HepG2 (cell line): ENCODE measurements around the gene C6orf58. TPM values are rescaled to one million over a fixed set of nuclear protein-coding genes. Genes with fewer than 3 reads are reported as not detected.

Source experiments
- ATAC-seq: fragments of 200-7000 bp; cut with Tn5 transposase; 3 replicates; pipeline ENCODE4 v1.9.1; 2020; ENCODE audit warnings: mild to moderate bottlenecking, moderate library complexity
- BruUV-seq: library from RNA; stranded (reverse); fragments of 400-500 nt; replicated peaks from 2 replicates; lab custom pipeline; 2021; lab: Mats Ljungman, UMichigan
- CTCF ChIA-PET: fragments of 300-600 bp; formaldehyde crosslinking; extraction: SDS; loops from one replicate; lab custom pipeline; 2021; ENCODE audit warnings: low total read pairs, inconsistent platforms, low intra/inter-chr PET ratio; lab: Yijun Ruan, JAX
- POLR2A ChIA-PET: fragments of 350-600 bp; sonication (Branson Sonifier 250); formaldehyde crosslinking; loops from one replicate; lab custom pipeline; 2020; ENCODE audit warnings: antibody characterized with exemption, inconsistent platforms; lab: Yijun Ruan, JAX
- DNase-seq: peaks from one replicate; pipeline ENCODE4 v3.0.0-alpha.2; 2015; ENCODE audit warnings: low spot score
- FAIRE-seq: peaks from 3 replicates; lab custom pipeline; 2011; peaks lifted over from hg19 to GRCh38; lab: Jason Lieb, UNC
- H2AFZ ChIP-seq: one replicate; pipeline ENCODE4 v1.6.1; 2011; ENCODE audit warnings: low read length, inconsistent platforms
- H3K27ac ChIP-seq: fragments of 300-600 bp; 3 replicates; pipeline ENCODE4 v1.8.0; 2011; ENCODE audit warnings: mixed run types, mild to moderate bottlenecking, mixed read lengths, low read length, inconsistent platforms; ENCODE audit not compliant: insufficient read depth; ENCODE audit errors: extremely low read length
- H3K27me3 ChIP-seq, 2 experiments: fragments of 200-600 bp in 1 of 2; 2 replicates in 1 of 2; 3 replicates in 1 of 2; pipeline versions ENCODE4 v1.6.0 to v1.8.0; 2011; ENCODE audit warnings: low read length in 2 of 2, mild to moderate bottlenecking in 2 of 2, moderate library complexity in 2 of 2, inconsistent platforms in 1 of 2; ENCODE audit not compliant: insufficient read depth in 2 of 2, control insufficient read depth in 1 of 2
- H3K36me3 ChIP-seq, 2 experiments: fragments of 200-600 bp in 1 of 2; replicated peaks in 1 of 2; 2 replicates in 1 of 2; 3 replicates in 1 of 2; pipeline versions ENCODE4 v1.5.1 to v1.8.0; 2011; ENCODE audit warnings: low read length in 2 of 2, inconsistent platforms in 1 of 2; ENCODE audit not compliant: insufficient read depth in 2 of 2, control insufficient read depth in 1 of 2
- H3K4me1 ChIP-seq: 2 replicates; pipeline ENCODE4 v1.5.1; 2012; ENCODE audit warnings: low read length, inconsistent platforms; ENCODE audit not compliant: insufficient read depth
- H3K4me2 ChIP-seq: 2 replicates; pipeline ENCODE4 v1.6.0; 2011; ENCODE audit warnings: low read depth, low read length, inconsistent platforms
- H3K4me3 ChIP-seq, 3 experiments: fragments of 200-600 bp in 1 of 3; sonication (generic), shearing (Covaris generic) in 1 of 3; replicated peaks in 1 of 3; 2 replicates each; pipeline ENCODE4 v1.5.1; 2011 to 2016; ENCODE audit warnings: low read length in 3 of 3, inconsistent platforms in 2 of 3, low read depth in 2 of 3, mild to moderate bottlenecking in 2 of 3, control low read depth in 1 of 3, mixed read lengths in 1 of 3; ENCODE audit not compliant: insufficient read depth in 1 of 3
- H3K79me2 ChIP-seq: one replicate; pipeline ENCODE4 v1.6.1; 2011; ENCODE audit warnings: low read length, inconsistent platforms; ENCODE audit not compliant: insufficient read depth
- H3K9ac ChIP-seq: 2 replicates; pipeline ENCODE4 v1.6.0; 2011; ENCODE audit warnings: mild to moderate bottlenecking, low read depth, low read length, inconsistent platforms; ENCODE audit not compliant: insufficient read depth
- H3K9me3 ChIP-seq: 2 replicates; pipeline ENCODE4 v1.5.1; 2012; ENCODE audit warnings: mild to moderate bottlenecking, low read length
- H4K20me1 ChIP-seq: 2 replicates; pipeline ENCODE4 v1.6.0; 2011; ENCODE audit warnings: inconsistent platforms, mild to moderate bottlenecking, low read length, moderate library complexity; ENCODE audit not compliant: insufficient read depth
- ARNT ChIP-seq: fragments of 450-650 bp; IDR thresholded peaks from 2 replicates; pipeline ENCODE4 v1.6.1; 2017
- DMTF1 ChIP-seq: sonication (generic); formaldehyde crosslinking; IDR thresholded peaks from 2 replicates; pipeline ENCODE4 v1.4.0; 2020; ENCODE audit warnings: mild to moderate bottlenecking, missing genetic modification reagents
- GMEB1 ChIP-seq: sonication (generic); formaldehyde crosslinking; IDR thresholded peaks from 2 replicates; pipeline ENCODE4 v1.5.1; 2020; ENCODE audit warnings: missing genetic modification reagents, mild to moderate bottlenecking, borderline replicate concordance
- HBP1 ChIP-seq: IDR thresholded peaks from 2 replicates; pipeline ENCODE4 v1.6.1; 2016; ENCODE audit warnings: low read depth, control low read depth
- JUND ChIP-seq: sonication (generic); formaldehyde crosslinking; IDR thresholded peaks from 2 replicates; pipeline ENCODE4 v1.8.0; 2022; ENCODE audit warnings: mild to moderate bottlenecking, missing genetic modification reagents
- NR2F6 ChIP-seq, 2 experiments: IDR thresholded peaks; 2 replicates each; pipeline ENCODE4 v1.6.1; 2016; ENCODE audit warnings: antibody characterized with exemption in 1 of 2, mild to moderate bottlenecking in 1 of 2
- PAF1 ChIP-seq: IDR thresholded peaks from 2 replicates; pipeline ENCODE4 v1.6.1; 2016; ENCODE audit warnings: missing genetic modification reagents, missing compliant biosample characterization
- SIN3B ChIP-seq: fragments of 150-350 bp; IDR thresholded peaks from 2 replicates; pipeline ENCODE4 v1.6.1; 2014; ENCODE audit warnings: low read length
- SNAPC4 ChIP-seq: sonication (generic); formaldehyde crosslinking; IDR thresholded peaks from 2 replicates; pipeline ENCODE4 v1.4.0; 2020; ENCODE audit warnings: mild to moderate bottlenecking, missing genetic modification reagents
- STAT5B ChIP-seq: sonication (generic); formaldehyde crosslinking; IDR thresholded peaks from 2 replicates; pipeline ENCODE4 v1.4.0; 2020; ENCODE audit warnings: missing genetic modification reagents
- U2AF1 ChIP-seq: fragments of 200-400 bp; formaldehyde crosslinking; optimal IDR thresholded peaks from 2 replicates; pipeline ENCODE3; 2017; ENCODE audit warnings: mild to moderate bottlenecking, low read depth, low read length
- ZNF230 ChIP-seq: sonication (generic); formaldehyde crosslinking; IDR thresholded peaks from 2 replicates; pipeline ENCODE4 v1.4.0; 2020; ENCODE audit warnings: mild to moderate bottlenecking, missing genetic modification reagents
- ZNF331 ChIP-seq: sonication (generic); formaldehyde crosslinking; IDR thresholded peaks from 2 replicates; pipeline ENCODE4 v1.4.0; 2020; ENCODE audit warnings: missing genetic modification reagents
- WGBS: methylation state at CpG from one replicate; pipeline ENCODE4 v1.1.6; 2017; ENCODE audit warnings: low lambda C conversion rate; 5-methylcytosine and 5-hydroxymethylcytosine counted together
- in situ Hi-C: cut with HindIII; loops from 2 replicates; pipeline ENCODE4 v1.10.0; 2017; ENCODE audit warnings: low pct_unique_long_range_greater_than_20kb; ENCODE audit not compliant: extremely low pct_ligation_motif_present
- intact Hi-C: fragments of 100-400 bp; cut with micrococcal nuclease; formaldehyde crosslinking; loops from one replicate; pipeline ENCODE4 v1.10.0; 2022; ENCODE audit not compliant: unreplicated experiment
- polyA plus RNA-seq, 8 experiments: library from polyadenylated mRNA; depleted of rRNA in 3 of 8; stranded (reverse) in 7 of 8; unstranded in 1 of 8; fragments of >200 nt; fragmentation: Illumina TruSeq in 4 of 8; extraction: Trizol in 4 of 8; gene quantifications; 2 replicates each; pipeline versions ENCODE4 v1.2.1 to v1.2.3, GENCODE V29; 2011 to 2016; ENCODE audit warnings: low read depth in 4 of 8, missing spikeins in 1 of 8, mixed read lengths in 1 of 8; ENCODE audit not compliant: insufficient read depth in 1 of 8
- total RNA-seq, 5 experiments: library from RNA; depleted of rRNA; stranded (reverse); fragments of >200 nt; fragmentation: Illumina TruSeq; extraction: Trizol; gene quantifications; 2 replicates each; pipeline ENCODE4 v1.2.3, GENCODE V29; 2016; ENCODE audit warnings: low read depth in 1 of 5

Gene C6orf58
- total and polyA plus RNA-seq, 2 of the 13 experiments (the other 11 are each of a cell fraction or from before 2014, with no cell fraction given), result not detected

- in situ Hi-C loops, result no loop called here
- H2AFZ ChIP-seq, result no peak overlapping the region
- no TSS peak for BruUV-seq
- H3K36me3 ChIP-seq, result no peaks in the 10 kb centered on the region
- H3K9ac ChIP-seq, result no peak overlapping the region
- intact Hi-C loops, result no loop called here
- H3K4me3 ChIP-seq, result no peak overlapping the region
- no peak for ATAC-seq
- H4K20me1 ChIP-seq, result no peaks in the 10 kb centered on the region
- WGBS, result 2% methylated on average over 3 of the region's 3 CpGs
- no peak for DNase-seq
- H3K27me3 ChIP-seq, result 0 out of 5 replicates have a peak, but pooled peaks cover 1 to 3% of the 10 kb centered on the region in 2 experiments
- no peak overlapping the region for H3K27ac ChIP-seq
- ChIA-PET CTCF (no interaction called here), POLR2A (no interaction called here)
- no peak overlapping the region for H3K4me2 ChIP-seq
- no peaks in the 10 kb centered on the region for H3K4me1 ChIP-seq
- no peak for FAIRE-seq
- no peaks in the 10 kb centered on the region for H3K9me3 ChIP-seq
- no peaks in the 10 kb centered on the region for H3K79me2 ChIP-seq
- TF ChIP-seq ZNF331 (no peak), STAT5B (CRISPR knock-in tag) (no peak), PAF1 (CRISPR knock-in tag) (no peak), GMEB1 (CRISPR knock-in tag) (no peak), U2AF1 (no peak), JUND (CRISPR knock-in tag) (no peak), HBP1 (CRISPR knock-in tag) (no peak), ARNT (no peak), SNAPC4 (CRISPR knock-in tag) (no peak), DMTF1 (CRISPR knock-in tag) (no peak), NR2F6 (IDR thresholded peaks at IDR 0.05) (no peak), NR2F6 (CRISPR knock-in tag; IDR thresholded peaks at IDR 0.05) (no peak), ZNF230 (CRISPR knock-in tag) (no peak), SIN3B (no peak)
Measured at GRCh38 chr6:127533736-127534135, 43.2 kb upstream of the C6orf58 start.
